HG03139 (cell line): Measurements from ENCODE around the gene RAP1GAP2.
"Not testable (repeated sequence)": the region's sequence is repeated elsewhere in the genome, so short reads cannot be mapped to it uniquely, and the experiment has no call there.

Experiments used
- ATAC-seq: cut with Tn5 transposase; IDR thresholded peaks from one replicate; pipeline ENCODE4 v1.9.1; 2021; ENCODE audit not compliant: unreplicated experiment

The RAP1GAP2 gene

GRCh38 chr17:2880050-2880449 is 83.8 kb downstream of the RAP1GAP2 start:
- no peak for ATAC-seq

- ATAC-seq = no peak
These were observed 85.1 kb downstream of the RAP1GAP2 start for GRCh38 chr17:2881295-2881694.

- ATAC-seq = no peak
These were observed 87.4 kb downstream of the RAP1GAP2 start for GRCh38 chr17:2883544-2884213.

- no peak for ATAC-seq
These were observed 89.5 kb downstream of the RAP1GAP2 start for GRCh38 chr17:2885733-2886132.

- no peak for ATAC-seq
These were observed 92.1 kb downstream of the RAP1GAP2 start for GRCh38 chr17:2888326-2888725.

GRCh38 chr17:2889256-2889655 is 93.0 kb downstream of the RAP1GAP2 start:
- no peak for ATAC-seq

GRCh38 chr17:2890778-2891177 is 94.5 kb downstream of the RAP1GAP2 start:
- ATAC-seq = not testable (repeated sequence)

- no peak for ATAC-seq
These were observed 96.2 kb downstream of the RAP1GAP2 start for GRCh38 chr17:2892305-2892971.

- no peak for ATAC-seq
These were observed 97.2 kb downstream of the RAP1GAP2 start for GRCh38 chr17:2893422-2893914.

- no peak for ATAC-seq
These were observed 98.5 kb downstream of the RAP1GAP2 start for GRCh38 chr17:2894782-2895181.

GRCh38 chr17:2897605-2898004 is 101.4 kb downstream of the RAP1GAP2 start:
- no peak for ATAC-seq

- no peak for ATAC-seq
These were observed 102.2 kb downstream of the RAP1GAP2 start for GRCh38 chr17:2898255-2898926.

GRCh38 chr17:2899906-2900305 is 103.7 kb downstream of the RAP1GAP2 start:
- ATAC-seq = no peak

GRCh38 chr17:2900842-2901241 is 104.6 kb downstream of the RAP1GAP2 start:
- ATAC-seq = no peak

GRCh38 chr17:2901582-2901981 is 105.3 kb downstream of the RAP1GAP2 start:
- ATAC-seq = no peak

GRCh38 chr17:2902546-2902945 is 106.3 kb downstream of the RAP1GAP2 start:
- no peak for ATAC-seq

- ATAC-seq = no peak
These were observed 107.1 kb downstream of the RAP1GAP2 start for GRCh38 chr17:2903193-2903974.

- no peak for ATAC-seq
These were observed 107.9 kb downstream of the RAP1GAP2 start for GRCh38 chr17:2904135-2904534.

GRCh38 chr17:2905269-2905668 is 109.0 kb downstream of the RAP1GAP2 start:
- ATAC-seq = no peak

- no peak for ATAC-seq
These were observed 109.7 kb downstream of the RAP1GAP2 start for GRCh38 chr17:2905696-2906501.
